ENCODE results near the gene NYAP1.
A peak's percentile ranks its signal among the peaks of the same experiment; 100 is the strongest.
"Not testable (repeated sequence)": the region's sequence is repeated elsewhere in the genome, so short reads cannot be mapped to it uniquely, and the experiment has no call there.

The NYAP1 gene

DNA sequence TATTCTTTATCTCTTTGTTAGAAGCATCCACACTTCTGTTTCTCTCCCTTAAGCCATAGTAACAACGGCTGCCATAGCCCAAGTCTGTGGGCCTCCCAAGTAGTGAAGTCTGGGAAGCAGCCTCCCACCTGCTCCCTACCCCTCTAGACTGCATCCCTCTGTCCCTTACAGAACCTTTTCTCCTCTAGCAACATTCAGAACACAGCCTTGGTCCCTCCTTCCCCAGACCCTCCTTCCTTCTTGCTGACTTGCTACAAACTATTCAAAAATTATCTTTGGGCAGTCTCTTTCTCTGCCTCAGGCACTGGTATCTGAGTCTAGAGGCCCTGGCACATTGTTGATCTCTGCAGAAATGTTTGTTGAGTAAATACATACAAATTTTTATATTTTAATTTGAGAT is 2.3 kb upstream of the NYAP1 start:
- no peak for DNase-seq (ENCODE audit: low read depth in 1 of 2, low spot score in 1 of 2)

DNA sequence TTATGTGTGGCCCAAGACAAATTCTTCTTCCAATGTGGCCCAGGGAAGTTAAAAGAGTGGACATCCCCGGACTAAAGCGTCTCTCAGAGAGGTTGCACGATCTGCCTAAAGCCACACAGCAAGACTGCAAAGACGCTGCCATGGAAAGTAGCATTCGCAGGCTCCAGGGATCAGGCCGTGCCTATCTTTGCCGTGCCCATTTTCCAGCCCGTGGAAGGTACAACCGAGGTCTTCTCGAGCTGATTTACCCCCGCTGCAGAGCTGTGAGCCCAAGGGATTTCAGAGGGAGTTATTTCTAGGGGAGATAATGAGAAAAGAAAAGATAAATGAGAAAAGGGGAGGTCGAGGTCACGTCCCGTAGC is 1.0 kb upstream of the NYAP1 start:
- DNase-seq (ENCODE audit: low read depth in 1 of 2, low spot score in 1 of 2), result no peak

DNA sequence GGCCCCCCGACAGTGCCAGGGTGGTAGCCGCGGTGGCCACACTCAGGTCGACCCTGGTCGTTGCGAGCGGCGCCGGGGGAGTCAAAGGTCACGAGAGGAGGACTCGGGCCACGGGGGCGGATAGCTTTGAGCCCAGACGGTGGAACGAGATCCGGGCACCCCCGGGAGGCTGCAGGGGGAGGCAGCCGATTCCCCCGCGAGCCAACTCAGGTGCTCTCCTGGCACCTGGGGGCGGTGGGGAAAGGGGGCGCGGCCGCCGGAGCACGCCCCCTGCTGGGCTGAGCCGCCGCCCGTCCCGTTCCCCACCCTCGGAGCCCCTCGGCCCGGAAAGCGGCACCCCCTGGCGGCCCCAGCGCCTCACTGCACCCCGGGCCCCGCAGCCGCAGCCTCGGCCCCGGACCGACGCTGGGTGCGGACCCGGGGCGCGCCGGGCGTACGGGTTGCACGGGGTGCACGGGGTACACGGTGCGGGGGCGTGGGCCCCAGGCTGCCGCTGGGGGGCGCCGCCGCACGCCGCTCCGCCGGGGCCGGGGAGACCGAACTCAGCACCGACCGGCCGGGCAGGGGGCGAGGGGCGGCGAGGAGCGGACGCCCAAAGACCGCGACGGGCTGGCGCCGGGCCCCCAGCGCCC is 521 bp upstream of the NYAP1 start:
- DNase-seq (ENCODE audit: low read depth in 1 of 2, low spot score in 1 of 2), result peak; percentile 69 to 71

DNA sequence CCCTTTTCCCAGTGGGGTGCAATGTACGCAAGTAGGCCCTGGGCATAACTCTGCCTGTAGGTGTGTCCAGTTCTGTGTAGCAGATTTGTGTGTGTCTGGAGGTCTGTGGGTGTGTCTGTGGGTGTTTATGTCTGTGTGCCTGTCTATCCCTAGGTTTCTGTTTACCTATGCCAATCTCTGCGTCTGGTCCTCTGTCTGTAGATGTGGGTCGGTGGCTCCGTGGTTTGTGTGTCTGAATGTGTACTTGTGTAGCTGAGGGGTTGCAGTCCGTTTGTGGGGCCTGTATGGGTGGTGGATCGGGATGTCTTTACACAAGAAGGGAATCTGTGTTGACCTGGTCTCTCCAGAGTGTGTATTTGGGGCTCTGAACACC is 932 bp downstream of the NYAP1 start:
- DNase-seq (ENCODE audit: low read depth in 1 of 2, low spot score in 1 of 2), result no peak

DNA sequence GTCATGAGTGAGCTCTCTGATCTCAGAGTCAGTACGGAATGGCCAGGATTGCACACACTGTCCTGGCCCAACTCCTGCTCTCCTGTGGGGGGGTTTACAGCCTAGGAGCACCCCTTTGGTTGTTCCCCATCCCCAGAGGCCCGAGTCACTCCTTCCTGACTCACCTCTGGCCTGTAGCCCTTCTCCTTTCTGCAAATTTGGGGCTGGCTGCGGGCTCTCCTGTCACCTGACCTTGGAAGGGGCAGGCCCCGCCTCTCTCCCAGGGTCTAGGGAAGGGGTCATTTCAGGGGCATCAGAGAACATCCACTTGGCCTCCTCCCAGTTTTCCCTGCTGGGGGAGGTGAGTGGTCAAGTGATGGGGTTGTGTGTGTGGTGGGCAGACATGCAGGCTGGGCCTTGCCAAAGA is 1.7 kb downstream of the NYAP1 start:
- no peak for DNase-seq (ENCODE audit: low read depth in 1 of 2, low spot score in 1 of 2)

DNA sequence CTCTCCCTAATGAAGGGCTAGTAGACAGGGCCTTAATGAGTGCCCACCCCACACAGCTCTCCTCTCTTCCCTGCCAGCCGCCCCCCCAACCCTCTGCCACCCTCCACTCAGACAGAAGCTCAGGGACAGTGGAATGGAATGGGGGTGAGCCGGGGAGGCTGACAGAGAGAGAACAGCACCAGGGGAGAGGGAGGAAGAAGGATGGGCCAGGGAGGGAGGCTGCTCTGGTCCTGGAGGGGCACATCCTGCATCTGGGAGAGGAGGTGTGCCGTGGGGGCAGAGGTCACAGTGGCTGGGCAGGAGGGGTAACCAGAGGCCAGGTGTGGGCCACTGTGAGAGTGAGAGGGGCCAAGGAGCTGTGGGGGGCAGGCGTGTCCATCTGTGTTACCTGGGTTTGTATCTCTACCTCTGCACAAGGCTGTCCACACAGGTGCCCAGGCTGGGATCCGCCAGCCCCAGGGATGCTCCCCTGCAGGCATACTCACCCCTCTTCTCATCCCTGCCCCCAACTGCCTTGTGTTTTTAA is 2.4 kb downstream of the NYAP1 start:
- DNase-seq (ENCODE audit: low read depth in 1 of 2, low spot score in 1 of 2), result no peak

DNA sequence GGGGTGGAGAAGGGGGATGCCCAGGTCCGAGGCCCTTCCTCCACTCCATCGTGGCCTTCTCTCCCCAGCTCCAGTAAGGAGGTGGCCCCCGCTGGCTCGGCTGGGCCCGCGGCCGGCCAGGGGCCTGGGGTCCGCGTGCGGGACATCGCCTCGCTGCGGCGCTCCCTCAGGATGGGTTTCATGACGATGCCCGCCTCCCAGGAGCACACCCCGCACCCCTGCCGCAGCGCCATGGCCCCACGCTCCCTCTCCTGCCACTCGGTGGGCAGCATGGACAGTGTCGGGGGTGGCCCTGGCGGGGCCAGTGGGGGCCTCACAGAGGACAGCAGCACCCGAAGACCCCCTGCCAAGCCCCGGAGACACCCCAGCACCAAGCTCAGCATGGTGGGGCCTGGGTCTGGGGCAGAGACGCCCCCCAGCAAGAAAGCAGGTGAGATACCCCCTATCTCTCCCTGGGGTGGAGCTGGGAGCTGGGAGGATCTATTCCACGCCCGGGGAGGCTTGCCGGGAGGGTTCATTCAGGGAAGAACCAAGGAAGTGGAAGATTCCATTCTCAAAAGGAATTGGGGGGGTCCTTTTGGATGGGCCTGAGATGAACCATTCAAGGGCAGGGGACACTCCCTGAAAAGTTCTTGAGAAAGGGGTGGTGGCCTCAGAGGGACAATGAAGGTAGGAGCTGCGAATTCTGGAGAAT is 3.2 kb downstream of the NYAP1 start:
- DNase-seq (ENCODE audit: low read depth in 1 of 2, low spot score in 1 of 2), result no peak

DNA sequence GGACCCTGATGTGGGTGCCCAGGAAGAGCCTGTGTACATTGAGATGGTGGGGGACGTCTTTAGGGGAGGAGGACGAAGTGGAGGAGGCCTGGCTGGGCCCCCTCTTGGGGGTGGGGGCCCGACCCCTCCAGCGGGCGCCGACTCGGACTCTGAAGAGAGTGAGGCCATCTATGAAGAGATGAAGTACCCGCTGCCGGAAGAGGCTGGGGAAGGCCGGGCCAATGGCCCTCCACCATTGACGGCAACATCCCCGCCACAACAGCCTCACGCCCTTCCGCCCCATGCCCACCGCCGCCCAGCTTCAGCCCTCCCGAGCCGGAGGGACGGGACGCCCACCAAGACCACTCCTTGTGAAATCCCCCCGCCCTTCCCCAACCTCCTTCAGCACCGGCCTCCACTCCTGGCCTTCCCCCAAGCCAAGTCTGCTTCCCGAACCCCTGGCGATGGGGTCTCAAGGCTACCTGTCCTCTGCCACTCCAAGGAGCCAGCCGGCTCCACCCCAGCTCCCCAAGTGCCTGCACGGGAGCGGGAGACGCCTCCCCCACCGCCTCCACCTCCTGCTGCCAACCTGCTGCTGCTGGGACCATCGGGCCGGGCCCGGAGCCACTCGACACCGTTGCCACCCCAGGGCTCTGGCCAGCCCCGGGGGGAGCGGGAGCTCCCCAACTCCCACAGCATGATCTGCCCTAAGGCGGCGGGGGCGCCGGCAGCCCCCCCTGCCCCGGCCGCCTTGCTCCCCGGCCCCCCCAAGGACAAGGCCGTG is 4.8 kb downstream of the NYAP1 start:
- no peak for DNase-seq (ENCODE audit: low read depth in 1 of 2, low spot score in 1 of 2)

DNA sequence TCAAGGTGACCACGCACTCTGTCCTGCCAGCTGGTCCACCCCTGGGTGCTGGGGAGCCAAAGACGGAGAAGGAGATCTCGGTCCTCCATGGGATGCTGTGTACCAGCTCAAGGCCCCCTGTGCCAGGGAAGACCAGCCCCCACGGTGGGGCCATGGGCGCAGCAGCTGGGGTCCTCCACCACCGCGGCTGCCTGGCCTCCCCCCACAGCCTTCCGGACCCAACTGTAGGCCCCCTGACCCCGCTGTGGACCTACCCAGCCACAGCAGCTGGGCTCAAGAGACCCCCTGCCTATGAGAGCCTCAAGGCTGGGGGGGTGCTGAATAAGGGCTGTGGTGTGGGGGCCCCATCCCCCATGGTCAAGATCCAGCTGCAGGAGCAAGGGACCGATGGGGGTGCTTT is 5.4 kb downstream of the NYAP1 start:
- no peak for DNase-seq (ENCODE audit: low read depth in 1 of 2, low spot score in 1 of 2)

DNA sequence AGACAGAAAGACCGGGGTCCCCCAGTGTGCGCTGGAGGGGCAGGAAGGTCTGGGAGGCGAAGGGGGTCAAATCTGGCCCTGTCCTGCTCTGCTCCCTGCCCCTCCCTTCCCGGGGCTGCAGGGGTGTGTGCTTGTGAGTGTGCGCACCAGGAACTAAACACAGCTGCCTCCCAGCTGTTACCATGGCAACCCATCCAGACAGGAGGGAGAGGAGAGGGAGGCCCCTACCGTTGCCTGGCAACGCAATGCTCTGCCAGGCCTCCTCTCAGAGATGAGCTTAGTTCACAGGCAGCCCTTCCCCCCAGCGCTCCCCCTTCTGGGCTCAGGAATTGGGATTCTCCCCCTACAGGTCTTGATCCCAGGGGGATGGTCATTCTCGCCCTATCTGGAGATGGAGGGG is 6.1 kb downstream of the NYAP1 start:
- no peak for DNase-seq (ENCODE audit: low read depth in 1 of 2, low spot score in 1 of 2)

DNA sequence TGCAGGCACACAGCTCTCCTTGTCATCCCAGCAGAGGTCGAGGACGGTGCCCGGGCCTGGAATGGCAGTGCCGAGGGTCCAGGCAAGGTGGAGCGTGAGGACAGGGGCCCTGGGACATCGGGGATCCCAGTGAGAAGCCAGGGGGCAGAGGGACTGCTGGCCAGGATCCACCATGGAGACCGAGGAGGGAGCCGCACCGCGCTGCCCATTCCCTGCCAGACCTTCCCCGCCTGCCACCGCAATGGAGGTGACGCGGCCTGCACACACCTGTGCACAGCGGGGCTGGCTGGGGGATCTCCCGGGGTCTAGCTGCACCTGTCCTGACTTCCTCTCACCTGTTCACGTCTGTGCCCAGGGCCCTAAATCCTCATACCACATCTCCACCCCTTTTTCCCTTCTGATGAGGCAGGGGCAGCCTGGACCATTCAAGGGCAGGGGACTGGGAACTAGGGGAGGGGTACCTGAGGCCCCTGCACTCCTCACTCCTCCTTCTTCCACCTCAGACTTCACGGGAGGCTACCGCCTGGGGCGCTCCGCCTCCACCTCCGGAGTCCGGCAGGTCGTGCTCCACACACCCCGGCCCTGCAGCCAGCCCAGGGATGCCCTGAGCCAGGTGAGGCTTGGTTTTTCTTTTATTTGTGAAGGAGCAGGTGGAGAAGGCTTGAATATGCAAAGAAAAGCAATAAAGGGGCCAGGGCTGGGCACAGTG is 6.9 kb downstream of the NYAP1 start:
- DNase-seq (ENCODE audit: low read depth in 1 of 2, low spot score in 1 of 2), result no peak

DNA sequence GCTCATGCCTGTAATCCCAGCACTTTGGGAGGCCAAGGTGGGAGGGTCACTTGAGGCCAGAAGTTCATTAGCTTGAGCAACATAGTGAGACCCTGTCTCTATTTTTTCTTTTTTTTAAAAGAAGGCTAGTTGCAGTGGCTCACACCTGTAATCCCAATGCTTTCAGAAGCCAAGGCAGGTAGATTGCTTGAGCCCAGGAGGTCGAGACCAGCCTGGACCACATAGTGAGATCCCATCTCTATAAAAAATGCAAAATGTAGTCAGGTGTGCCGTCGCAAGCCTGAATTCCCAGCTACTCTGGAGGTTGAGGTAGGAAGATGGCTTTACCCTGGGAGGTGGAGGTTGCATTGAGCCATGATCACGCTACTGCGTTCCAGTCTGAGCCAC is 7.5 kb downstream of the NYAP1 start:
- no peak for DNase-seq (ENCODE audit: low read depth in 1 of 2, low spot score in 1 of 2)

DNA sequence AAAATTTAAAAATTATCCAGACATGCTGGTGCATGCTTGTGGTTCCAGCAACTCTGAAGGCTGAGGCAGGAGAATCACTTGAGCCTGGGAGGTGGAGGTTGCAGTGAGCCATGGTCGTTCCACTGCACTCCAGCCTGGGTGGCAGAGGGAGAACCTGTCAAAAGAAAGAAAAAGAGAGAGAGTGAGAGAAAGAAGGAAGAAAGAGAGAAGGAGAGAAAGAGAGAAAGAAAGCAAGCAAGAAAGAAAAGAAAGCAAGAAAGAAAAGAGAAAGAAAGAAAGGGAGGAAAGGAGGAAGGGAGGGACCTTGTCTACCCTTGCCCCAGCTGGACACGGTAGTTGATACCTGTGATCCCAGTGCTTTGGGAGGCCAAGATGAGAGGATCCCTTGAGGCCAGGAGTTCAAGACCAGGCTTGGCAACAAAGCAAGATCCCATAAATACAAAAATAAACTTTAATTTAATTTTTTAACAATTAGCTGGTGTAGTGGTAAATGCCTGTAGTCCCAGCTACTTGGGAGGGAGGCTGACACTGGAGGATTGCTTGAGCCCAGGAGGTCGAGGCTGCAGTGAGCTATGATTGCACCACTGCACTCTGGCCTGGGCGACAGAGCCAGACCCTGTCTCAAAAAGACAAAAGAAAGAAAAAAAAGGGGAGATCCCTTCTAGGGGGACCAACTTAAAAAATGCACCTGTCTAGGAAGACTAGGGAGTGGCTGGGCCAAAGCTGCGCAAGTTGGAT is 9.2 kb downstream of the NYAP1 start:
- DNase-seq (ENCODE audit: low read depth in 1 of 2, low spot score in 1 of 2), result no peak

DNA sequence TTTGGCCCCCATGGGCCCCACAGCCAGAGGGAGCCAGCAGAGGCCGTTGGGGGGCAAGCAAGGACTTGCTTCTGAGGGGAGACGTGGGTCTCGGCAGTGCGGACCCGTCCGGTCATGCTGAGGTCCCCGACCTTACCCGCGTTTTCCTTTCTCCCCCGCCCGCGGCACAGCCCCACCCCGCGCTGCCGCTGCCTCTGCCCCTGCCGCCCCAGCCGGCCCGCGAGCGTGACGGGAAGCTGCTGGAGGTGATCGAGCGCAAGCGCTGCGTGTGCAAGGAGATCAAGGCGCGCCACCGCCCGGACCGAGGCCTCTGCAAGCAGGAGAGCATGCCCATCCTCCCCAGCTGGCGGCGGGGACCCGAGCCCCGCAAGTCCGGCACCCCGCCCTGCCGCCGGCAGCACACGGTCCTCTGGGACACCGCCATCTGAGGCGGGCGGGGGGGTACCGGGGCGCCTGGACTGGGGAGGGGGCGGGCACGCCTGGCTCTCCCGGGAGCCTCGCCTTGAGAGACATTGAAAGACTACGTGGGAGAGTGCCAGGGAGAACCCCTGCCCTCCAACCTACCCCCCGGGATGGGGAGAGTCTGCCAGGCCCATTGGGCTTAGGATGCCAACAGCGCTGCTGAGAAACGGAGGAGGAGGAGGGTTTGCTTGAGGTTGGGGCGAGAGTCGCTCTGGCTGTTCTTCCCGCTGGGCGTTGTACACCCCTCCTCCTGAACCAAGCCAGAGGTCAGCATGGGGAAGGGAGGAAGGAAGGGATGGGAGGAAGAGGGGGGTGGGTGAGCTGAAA is 9.9 kb downstream of the NYAP1 start:
- peak in 1 of 2 donors; percentile 41 for DNase-seq (ENCODE audit: low read depth in 1 of 2, low spot score in 1 of 2)

DNA sequence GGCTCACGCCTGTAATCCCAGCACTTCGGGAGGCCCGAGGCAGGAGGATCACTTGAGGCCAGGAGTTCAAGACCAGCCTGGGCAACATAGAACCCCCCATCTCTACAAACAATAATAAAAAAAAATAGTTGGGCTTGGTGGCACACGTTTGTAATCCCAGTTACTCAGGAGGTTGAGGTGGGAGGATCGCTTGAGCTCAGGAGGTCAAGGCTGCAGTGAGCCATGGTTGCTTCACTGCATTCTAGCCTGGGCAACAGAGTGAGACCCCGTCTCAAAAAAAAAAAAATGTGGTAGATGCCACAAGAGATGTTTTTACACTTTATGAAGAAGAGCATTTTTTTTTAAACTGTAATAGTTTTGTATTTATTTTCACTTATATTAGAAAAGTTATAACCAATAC is 12.8 kb downstream of the NYAP1 start:
- no peak for DNase-seq (ENCODE audit: low read depth in 1 of 2, low spot score in 1 of 2)

DNA sequence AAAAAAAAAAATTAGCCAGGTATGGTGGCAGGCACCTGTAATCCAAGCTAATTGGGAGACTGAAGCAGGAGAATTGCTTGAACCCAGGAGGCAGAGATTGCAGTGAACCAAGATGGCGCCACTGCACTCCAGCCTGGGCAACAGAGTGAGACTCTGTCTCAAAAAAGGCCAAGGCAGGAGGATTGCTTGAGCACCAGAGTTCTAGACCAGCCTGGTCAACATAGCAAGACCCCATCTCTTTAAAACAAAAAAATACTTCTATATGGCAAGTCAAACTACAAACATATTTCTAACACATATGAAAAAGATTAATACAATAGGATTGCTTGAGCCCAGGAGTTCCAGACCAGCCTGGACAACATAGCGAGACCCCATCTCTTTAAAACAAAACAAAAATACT is 17.0 kb downstream of the NYAP1 start:
- DNase-seq (ENCODE audit: low read depth in 1 of 2, low spot score in 1 of 2), result not testable (repeated sequence)

DNA sequence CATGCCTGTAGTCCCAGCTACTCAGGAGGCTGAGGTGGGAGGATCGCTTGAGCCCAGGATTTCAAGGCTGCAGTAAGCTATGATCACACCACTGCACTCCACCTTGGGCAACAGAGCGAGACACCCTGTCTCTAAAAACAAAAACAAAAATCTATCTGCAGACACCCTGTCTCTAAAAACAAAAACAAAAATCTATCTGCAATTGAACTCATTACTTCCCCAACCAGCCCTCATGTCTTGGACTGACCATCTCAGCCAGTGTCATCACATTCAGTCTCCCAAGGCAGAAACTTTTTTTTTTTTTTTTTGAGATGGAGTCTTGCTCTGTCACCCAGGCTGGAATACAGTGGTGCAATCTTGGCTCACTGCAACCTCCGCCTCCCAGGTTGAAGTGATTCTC is 20.3 kb downstream of the NYAP1 start:
- not testable (repeated sequence) for DNase-seq (ENCODE audit: low read depth in 1 of 2, low spot score in 1 of 2)

DNA sequence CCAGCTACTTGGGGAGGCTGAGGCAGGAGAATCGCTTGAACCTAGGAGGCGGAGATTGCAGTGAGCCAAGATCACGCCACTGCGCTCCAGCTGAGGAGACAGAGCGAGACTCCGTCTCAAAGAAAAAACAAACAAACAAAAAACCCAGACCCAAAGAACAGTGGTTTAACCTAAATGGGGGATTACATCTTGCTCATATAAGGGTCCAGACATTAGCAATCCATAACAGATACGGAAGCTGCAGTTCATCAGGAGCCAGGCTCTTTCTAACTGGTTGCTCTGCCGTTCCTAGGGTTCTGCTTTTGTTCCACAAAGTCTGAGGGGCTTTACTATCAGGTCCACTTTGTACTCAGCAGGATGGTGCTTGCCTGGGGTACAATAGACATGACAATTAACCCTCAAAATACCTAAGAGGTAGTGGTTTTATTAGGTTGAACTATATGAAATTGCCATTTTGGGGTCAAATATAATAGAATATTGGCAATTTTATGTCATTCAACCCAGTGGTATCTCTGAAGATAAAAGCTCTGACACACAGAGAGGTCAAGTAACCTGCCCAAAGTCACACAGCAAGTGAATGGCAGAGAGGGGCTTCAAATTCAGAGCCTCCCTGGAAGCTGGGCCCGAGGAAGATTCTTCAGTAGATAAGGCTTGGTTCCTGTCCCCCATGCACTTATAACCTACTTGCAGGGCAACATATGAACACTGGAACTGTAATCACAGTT is 21.3 kb downstream of the NYAP1 start:
- no peak for DNase-seq (ENCODE audit: low read depth in 1 of 2, low spot score in 1 of 2)

DNA sequence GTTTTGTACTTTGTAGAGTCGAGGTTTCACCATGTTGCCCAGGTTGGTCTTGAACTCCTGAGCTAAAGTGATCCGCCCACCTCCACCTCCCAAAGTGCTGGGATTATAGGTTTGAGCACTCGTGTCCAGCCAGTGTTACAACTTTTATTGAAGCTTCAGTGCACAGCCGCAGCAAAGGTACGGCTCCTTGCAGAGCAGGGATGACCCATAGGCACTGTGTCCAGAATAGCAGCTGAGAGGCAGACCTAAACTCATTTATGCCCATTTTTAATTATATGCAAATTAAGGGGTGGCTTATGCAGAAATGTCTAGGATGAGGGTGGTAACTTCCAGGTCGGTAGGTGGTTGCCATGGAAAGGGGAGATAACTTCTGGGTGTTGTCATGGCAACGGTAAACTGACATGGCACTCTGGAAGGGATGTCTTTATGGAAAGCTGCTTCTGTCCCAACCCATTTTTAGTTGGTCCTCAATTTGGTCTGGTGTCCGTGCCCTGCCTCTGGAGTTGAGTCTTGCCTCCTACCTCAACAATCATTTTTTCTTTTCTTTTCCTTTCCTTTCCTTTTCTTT is 22.7 kb downstream of the NYAP1 start:
- no peak for DNase-seq (ENCODE audit: low read depth in 1 of 2, low spot score in 1 of 2)

Measured in activated CD4-positive, alpha-beta T cell treated with anti-CD3 and anti-CD28 coated beads, Interleukin-2, amount 50 U/mL, for 24 hours (primary cell).